NCI-H345 (cell line): Measurements from ENCODE around the gene ARSB.

Experiments used
- DNase-seq: peaks from one replicate; lab custom pipeline; 2025; lab: John Stamatoyannopoulos, UW

The ARSB gene

DNA sequence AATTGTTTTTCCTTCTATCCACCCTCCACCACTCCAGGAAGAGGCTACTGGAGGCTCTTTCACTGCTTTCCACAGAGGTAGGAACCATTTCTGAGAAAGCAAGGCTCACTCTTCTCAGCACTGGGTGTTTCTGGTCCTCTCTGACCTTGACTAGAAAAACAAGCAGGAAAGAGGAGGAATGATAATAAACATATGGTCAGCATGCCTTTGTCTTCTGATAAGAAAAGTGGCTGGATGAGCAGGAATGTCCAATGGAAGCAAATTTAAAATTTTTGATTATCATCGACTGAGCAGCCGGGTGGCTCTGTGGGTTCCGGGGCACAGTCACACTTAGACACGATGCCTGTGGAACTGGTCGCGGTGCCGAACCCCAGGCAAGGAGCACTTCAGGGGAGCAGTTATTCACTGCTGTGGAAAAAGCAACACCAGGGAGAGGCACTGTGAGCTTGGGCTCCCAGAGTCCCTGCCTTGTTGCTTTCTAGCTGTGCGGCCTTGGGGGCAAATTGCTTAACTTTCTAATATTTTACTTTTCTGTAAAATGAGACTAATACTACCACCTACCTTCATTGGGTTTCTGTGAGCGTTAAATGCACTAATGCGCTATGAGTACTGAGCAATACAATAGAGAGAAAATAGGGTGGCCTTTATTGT is 179.5 kb downstream of the ARSB start:
- DNase-seq = no peak

DNA sequence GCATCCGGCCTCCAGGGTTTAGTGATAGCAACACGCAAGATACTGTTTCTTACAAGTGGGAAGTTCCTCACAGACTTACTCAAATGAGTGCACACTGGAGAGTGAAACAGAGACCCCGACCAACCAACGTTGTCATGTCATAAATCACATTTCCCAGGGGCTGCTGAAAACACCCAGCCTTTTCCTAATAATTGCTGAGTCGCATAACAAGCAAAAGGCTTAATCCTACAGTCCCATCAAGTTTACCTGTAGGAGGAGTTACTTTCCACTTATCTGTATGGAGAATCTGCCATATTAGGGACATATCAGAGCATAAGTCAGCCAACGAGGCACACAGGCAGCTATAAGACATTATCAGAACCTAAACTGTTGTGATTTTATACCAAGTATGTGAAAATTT is 180.1 kb downstream of the ARSB start:
- no peak for DNase-seq

DNA sequence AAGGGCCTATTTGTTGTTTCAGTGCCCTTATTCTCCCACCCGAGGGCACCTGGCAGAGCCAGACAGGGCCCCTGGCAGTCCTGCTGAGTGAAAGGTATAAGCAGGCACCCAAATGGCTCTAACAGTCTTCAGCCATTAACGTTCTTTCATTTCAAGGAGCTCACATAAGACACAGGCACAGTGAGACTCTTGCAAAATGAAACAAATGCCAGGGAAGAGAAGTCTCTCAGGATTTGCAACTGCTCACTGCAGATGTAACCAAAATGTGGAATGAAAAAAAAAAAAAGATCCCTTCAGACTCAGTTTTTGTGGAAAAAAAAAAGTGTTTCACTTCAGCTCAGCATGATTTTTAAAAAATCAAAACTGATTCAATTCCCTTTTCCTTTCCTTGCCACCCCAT is 181.2 kb downstream of the ARSB start:
- DNase-seq = no peak

DNA sequence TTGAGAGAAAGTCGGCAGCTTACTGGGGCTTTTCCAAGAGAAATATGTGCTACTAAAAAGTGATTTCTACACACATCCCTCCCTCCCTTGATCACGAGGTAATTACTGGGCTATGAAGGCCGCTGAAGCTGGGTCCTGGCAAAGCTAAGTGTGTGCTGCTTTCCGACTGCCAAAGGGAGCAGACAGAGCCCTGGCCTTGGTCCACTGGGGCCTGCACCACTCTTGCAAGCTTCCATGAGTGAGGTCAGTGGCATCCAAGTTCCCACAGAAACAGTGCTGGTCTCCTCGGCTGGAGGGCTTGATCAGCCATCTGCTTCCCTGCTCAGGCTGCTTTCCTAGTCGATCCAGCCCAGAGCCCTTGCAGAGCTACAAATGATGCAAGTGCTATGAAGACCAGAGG is 181.8 kb downstream of the ARSB start:
- no peak for DNase-seq

DNA sequence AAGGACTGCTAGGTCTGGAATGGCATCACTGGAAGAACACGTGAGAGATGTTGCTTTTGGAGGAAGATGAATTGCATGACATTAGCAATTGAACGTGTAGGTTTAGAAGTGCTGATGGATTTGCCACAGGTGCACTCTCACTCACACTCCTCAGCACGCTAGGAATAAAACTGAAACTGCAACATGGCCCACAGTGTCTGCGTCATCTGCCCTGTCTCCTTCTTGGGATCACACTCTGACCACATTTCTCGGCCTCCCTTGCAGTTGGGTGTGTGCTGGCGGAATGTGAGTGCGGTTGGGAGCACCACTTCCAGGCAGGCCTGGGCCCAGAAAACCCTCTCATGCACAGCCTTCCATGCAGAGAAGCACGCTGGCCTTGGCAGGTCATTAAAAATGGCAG is 183.7 kb downstream of the ARSB start:
- DNase-seq = no peak

DNA sequence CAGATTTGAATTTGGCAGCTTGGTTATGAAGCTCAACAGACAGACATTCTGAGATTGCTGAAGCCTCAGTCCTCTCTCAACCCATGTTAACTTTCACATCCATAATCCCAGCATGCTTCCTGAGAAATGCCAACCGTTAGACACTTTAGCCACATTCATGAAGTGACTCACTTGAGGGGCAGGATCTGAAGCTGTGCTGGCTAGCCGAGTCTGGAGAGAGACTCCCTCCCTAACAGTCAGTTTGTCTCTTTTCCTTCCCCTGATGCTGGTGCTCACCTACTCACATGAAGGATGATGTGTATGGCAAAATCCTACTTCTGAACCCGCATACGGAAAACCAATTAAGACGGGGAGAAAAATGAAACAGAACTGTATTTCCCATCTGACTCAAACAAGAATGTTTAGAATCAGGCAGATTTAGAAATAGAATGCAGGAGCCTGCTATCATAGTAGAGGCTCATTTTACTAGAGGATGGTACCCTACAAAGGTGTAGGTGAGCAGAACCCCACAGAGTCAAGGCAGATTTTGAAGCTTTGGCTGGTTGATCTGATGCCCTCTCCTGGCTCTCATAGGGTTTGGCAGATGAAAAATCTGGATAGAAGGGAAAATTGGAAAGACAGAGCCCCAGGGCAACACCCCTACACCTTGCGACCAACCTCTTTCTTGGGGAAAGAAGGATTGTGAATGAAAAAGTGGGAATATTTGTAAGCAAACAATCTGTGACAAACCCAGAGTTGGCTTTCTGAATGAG is 185.7 kb downstream of the ARSB start:
- no peak for DNase-seq

DNA sequence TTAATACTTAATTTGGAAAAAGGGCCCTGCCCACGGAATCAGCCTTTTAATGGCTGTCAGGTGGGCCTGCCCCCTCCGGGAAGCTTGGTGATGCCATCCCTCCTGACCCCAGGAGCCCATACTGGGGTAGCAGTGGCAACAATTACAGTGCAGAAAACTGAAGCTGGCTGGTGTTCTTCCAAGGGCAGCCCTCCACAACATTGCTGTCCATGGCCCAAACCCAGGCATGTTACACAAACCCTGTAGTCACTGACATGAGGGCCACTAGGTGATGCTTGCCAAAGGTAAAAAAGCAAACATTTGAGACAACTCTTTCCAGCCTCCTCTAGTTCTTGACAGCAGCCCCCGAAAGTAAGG is 186.5 kb downstream of the ARSB start:
- no peak for DNase-seq

DNA sequence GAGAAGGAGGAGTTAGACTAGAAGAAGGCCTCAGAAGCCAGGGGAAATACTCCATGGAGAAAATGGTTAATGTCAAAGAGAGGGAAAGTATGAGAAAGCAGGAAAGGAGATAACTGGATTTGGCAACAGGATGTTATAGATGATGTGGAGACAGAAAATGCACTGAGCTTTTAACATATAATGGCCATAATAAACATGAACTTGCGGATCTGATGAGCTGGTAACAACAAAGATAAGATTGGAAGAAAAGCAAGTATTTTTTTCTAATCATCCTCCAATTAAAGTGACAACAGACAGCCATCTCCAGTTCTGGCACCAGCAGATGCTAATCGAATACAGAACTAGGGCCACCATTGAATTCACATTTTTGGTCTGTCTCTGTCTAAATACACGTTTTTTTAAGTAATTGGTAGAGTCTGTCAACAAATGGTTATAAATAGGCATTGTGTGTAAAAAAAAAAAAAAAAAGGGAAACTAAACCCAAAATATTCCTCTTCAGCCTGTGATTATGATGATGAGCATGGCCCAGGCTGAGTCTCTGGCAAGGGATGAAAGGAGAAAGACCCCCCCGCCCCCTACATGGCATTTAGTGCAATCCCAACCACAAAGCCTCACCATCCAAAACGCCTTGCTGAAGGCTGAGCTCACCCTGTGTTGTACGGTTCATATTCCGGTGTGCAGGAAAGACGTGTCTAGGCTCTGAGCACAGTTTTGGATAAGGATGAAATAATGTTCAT is 187.0 kb downstream of the ARSB start:
- no peak for DNase-seq

DNA sequence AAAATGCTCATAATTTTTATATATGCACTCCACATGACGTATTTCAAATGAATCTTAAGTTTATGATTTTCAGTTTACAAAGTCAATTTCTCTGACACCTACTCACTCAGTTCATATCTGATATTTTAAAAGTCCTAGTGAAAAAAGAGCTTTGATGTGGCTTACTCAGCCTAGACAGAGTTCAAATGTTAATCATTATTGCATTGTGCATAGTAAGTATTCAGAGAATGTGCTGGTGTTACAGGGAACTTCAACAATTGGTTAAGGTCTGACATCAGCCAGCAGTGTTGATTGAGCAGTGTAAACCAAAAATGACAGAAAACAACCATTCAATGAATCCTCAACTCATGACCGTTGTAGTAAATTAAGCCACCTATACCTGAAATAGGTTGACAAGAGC is 189.4 kb downstream of the ARSB start:
- DNase-seq = no peak

DNA sequence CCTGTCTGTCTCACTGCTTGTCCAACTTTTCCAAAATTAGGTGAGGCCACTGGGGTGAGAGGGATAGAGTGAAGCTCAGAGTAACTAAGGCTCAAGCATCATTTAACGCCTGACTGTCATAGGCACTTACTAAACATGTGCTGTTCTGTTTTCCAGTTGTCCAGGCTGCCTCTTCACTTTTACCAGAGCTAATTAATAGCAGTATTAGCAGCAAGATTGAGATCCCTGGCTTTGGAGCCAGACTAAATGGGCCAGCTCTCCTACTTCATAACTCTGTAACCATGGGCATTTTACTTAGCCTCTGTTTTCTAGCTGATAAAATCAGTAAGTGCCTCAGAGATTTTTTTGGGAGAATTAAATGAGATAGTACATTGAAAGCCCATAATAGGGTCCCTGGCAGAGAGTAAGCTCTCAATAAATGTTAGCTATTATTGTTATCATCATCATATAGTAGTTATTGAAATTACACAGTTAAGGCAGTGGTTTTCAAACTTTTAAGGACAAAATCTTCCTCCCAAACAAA is 190.4 kb downstream of the ARSB start:
- no peak for DNase-seq

DNA sequence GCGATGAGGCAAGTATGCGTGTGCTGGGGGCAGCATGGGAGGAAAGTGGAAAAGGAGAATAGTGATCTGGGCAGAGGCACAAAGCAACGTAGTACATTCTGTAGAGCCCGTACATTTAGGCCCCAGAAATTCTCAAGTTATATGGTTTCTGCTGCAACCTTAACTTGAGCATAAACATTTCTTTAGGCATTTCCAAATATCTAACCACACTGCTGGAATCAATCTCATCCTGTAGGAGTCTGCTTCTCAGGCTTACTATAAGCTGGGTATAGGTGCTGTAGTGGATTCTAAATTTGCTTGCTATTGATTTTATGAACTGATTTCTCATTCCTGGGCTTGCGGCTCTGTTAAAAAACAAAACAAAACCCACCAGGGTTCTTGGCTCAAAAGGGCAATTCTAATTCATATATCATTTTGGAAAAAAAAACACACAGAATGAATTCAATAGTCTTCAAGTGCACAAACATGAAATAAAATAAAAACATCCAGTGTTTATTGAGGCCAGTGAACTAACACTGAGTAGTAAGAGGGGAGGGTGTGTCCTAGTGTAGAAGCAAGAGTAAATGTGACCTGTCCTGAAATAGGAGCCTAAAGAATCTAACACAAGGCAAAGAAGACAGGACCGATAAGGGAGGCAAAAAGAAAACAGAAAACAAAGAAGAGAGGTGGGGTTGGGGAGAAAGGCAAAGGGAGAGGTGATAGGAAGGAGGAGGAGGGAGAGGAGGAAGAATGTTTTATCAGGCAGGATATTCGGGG is 191.0 kb downstream of the ARSB start:
- no peak for DNase-seq

DNA sequence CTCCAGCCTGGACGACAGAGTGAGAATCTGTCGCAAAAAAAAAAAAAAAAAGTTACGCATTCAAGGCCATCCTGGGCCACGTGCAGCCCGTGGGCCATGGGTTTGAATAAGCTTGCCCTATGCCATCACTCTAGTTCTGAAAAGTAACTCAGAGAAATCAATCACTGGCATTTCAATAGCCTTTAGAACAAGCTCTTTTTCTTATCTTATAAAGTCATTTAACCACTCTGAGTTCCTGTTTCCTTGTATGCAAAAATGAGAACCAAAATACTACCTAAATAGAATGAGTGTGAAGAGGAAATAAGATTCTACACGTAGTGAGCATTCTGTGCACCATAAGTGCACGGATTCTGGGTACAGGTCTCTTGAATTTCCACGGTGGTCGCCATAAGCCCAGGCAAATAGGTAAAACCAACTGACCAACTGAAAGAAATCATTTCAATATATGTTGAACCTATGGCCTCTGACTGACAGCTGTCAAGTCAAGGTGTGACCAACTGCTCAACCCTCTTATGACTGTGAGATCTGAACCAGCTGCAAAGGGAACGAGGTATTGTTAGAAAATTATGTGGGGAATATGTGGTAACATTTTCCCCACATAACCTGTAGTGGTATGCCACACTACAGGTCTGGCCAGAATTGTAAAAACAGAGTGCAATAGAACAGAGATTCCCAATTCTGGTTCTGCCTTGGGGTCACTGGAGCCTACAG is 192.6 kb downstream of the ARSB start:
- DNase-seq = no peak

DNA sequence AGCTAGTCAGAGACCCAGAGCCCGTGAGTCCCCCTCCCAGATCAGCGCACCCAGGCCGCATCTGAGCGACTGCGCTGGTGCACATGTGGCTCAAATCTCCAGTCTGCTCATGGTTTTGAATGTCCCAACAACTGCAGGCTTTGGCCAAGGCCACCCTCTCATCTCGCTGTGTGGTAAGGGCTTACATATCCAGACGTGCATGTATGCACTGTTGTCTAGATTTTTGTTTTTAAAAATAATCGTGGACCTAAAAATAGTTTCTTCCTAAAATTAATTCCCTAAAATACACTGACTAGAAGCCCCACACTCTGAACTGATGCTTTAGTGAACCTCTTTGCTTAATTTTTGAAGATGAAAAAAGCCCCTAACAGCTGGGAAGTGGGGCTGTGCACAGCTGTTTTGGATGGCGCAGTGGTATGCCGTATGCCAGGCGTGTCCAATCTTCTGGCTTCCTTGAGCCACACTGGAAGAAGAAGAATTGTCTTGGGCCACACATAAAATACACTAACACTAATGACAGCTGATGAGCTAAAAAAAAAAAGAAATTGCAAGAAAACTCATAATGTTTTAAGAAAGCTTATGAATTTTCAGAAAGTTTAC is 193.5 kb downstream of the ARSB start:
- no peak for DNase-seq

DNA sequence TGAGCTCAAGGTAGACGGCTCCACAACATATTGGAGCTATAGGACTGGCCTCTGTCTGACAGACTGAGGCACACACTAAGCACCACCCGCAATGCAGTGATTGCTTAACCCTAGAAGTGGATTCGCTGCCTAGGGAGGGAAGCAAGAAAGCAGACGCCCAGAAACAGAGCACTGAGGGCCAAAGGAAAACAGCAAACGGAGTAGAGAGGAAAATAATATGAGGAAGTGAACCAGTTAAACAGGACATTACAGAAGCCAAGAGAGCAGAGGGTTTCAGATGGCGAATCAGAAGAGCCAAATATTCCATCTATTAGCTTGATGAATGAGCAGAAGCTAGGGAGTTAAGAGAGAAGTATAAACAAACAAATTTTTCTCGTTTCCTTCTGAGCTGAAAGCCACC is 197.3 kb downstream of the ARSB start:
- DNase-seq = no peak

DNA sequence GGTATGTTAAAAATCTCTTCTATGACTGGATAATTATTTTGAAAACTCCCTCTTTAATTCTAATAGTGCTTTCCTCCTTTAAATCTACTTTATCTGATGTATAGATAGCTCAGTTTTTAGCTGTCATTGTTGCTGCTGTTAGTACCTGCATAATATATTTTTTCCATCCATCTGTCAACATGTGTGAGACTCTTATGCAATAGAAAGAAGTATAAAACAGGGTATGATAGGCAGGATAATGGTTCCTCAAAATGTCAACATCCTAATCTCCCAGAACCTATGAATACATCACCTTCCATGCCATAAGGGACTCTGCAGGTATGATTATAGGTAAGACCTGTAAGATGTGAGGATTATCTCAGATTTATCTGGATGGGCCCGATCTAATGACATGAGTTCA is 199.7 kb downstream of the ARSB start:
- no peak for DNase-seq

DNA sequence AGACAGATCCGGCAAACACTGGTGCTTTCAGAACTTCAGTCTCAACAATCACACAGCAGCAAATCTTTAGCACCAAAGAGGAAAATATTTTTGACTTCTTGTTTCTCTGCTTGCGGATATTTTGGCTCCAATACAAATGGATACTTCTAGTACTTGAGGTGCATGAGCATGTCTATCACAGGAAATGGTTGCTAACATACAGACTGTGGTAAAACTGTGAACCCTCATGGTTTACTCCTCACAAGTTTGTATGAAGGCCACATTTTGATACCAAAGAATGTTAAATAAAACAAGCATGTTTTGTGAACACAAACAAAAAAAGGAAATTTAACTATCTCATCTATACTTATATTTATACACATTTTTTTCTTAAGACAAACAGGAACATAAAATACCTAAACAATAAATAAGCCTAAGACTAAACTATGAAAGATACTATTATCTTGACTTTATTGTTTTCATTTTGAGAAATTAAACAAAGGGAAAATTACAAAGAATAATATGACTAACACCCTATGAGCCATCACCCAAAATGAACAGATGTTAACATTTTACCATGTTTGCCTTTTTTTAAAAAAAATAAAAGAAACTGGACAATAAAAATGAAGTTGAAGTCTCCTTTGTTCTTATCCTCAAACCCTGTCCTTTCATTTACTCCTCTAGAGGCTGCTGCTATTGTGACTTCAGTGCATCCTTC is 201.5 kb downstream of the ARSB start:
- DNase-seq = no peak

DNA sequence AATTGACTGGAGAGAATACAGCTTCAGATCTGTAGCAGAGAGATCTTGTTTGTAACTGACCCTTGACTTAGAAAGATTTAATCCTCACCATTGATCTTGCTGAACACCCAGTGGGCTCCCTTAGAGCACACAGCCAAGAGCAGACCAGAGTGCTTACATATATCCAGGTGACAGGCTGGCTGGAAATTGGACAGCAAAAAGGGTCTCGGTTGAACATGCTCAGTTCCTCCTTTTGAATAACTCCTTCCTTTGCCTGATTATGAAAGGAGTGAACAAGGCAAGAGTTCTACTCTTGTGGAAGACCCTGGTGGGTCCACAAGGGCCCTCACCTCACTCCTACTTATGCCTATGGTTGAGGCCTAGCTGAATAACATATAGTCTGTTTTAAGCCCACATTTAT is 202.4 kb downstream of the ARSB start:
- no peak for DNase-seq

DNA sequence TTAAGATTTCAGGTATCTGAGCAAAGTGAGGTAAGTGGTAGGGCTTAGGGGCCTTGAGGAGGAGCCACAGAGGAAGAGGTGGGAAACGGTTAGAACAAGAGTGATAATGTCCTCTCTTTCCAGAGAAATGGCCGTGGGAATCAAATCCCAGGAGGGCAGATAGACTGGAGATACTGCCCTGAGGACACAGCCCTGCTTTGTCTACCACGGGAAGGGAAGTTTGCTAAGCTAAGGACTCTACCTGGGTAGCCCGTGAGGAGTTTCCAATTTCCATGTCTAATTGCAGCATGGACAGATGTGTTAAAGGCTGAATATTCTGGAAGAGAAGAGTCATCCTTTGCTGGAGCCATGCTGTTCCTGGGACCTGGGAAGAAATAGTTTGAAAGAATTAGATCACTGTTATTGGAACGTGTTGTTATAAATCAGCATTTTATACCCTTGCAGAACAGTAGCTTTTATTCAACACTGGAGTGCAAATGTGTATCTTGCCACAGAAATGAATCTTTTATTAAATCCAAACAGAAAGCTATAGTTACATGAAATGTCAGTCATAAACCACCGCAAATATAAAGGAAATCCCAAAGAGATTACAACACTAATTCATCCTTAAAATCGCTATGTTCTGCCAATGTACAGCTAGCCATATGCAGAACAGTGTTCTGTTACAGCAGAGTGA is 203.4 kb downstream of the ARSB start:
- no peak for DNase-seq

DNA sequence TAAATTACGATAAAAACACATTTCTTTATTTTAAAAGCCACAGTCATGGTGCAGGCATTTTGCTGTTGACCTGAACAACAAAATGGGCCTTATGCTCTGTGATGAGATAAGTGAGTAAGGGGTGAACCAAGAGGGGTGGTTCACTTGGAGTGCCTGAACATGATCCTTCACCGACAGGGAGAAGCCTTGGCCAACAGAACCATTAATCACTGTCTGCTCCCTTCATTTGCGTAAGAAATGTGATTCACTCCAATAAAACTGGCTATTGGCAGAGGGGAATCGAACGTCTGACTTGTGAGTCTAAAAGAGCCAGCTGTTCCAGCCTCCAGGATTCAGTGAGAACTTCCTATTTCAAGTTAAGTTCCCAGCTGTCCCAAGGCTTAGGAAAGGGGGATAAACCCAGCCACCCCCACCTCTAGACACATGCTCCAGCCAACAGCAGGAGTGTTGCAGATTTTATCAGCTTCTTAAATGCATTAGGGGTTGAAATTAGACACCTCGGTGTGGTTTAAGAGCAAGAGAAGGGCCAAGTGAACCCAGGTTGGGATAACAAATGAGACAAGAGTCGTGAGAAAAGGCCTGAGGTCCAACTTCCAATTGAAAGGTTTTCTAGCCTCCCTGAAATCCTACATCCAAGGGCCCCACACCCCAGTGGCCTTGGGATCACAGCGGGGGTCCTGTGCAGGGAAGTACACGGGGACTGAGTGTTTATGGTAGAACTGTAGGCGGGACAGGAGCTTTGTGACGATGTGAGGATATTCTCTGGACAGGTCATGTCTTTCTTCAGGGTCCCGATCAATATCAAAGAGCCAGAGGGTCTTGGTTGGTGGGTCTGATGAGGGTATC is 205.1 kb downstream of the ARSB start:
- no peak for DNase-seq
